Measurements from ENCODE around the gene ZNF578.
A peak's percentile ranks its signal among the peaks of the same experiment; 100 is the strongest.
"Not testable (repeated sequence)": the region's sequence is repeated elsewhere in the genome, so short reads cannot be mapped to it uniquely, and the experiment has no call there.

Gene ZNF578

DNA sequence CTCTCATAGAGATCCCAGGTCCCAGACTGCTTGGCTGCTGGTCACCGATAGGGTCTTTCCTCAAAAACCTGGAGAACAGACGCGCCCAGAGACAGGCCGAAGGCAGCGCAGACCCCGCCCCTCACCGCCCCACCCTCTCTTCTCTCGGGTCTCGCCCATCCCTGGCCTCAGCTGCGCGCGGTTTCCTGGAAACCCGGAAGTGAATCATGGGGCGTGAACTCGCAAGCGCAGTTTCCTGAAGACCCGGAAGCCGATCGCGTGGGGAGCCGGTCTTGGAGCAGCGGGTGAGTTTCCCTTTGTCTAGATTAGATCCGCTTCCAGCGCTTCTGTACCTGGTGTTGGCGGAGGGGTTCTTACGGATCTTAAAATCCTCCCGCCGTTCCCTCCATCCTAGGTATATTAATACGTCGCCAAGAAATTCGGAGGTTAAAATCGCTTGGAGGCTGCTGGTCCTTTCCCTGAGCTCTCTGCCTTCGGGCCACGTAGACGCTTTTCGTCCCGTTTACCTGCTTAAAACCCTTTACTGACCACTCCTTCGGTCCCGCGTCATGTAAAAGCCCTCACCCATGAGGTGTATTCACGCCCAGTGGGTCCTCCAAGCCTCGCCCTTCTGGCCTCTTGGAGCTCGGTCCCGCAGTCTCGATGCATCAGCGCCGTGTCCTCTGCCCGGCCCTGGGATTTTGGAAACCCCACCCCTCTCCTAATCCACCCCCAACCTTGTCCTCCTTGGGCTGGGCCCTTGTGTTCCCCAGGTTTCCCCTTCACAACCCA is at the start of gene ZNF578:
Gene ZNF578 (plus strand): TSS at position 230 of the 771 bp plus-strand sequence. CDS start 48,293 bp downstream, outside the sequence.
- Mint-ChIP-seq H3K27me3 (peaks cover 3% of the 10 kb centered on the region), H3K27ac (peak within 1 kb of the TSS; percentile 86), H3K4me3 (peak within 1 kb of the TSS; percentile 79), H3K9me3 (peaks cover 72% of the 10 kb centered on the region), H3K4me1 (peaks cover 18% of the 10 kb centered on the region), H3K36me3 (peaks cover 40% of the 10 kb centered on the region)
- CTCF ChIA-PET: no interaction called here
- DNase-seq: peak; percentile 87

DNA sequence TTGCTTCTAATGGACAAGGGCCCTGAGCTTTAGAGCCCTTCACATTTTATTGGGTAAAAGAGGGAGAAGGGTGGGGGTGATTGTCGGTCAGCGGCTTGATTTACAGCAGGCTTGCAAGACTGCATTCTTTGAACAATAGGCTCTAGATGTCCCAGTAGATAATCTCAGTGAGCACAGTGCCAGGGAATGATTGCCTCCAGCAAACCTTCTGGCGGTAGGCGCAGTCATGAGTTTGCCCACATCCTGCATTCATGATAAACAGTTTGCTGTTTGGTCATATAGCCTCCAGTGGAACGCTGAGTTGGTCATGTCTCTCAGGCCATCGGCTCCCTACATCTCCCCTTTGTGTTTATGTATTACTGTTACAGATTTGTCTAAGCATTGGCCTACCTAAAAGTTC is 43.1 kb upstream of the ZNF578 start:
- CTCF ChIA-PET: no interaction called here
- H3K4me1 Mint-ChIP-seq: no peaks in the 10 kb centered on the region
- H3K36me3 Mint-ChIP-seq: peaks cover 37% of the 10 kb centered on the region
- H3K4me3 Mint-ChIP-seq: no peak overlapping the region
- H3K27ac Mint-ChIP-seq: no peak overlapping the region
- H3K9me3 Mint-ChIP-seq: peaks cover 56% of the 10 kb centered on the region
- no peaks in the 10 kb centered on the region for H3K27me3 Mint-ChIP-seq
- DNase-seq: no peak

DNA sequence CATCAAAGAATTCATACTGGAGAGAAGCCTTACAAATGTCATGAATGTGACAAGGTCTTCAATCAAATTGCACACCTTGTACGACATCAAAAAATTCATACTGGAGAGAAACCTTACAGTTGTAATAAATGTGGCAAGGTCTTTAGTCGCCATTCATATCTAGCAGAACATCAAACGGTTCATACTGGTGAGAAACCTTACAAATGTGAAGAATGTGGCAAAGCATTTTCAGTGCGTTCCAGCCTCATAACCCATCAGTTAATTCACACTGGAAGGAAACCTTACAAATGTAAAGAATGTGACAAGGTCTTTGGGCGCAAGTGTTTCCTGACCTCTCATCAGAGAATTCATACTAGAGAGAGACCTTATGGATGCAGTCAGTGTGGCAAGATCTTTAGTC is 37.6 kb upstream of the ZNF578 start:
- DNase-seq: no peak
- CTCF ChIA-PET: no interaction called here
- Mint-ChIP-seq H3K27ac (no peak overlapping the region), H3K36me3 (peaks cover 13% of the 10 kb centered on the region), H3K4me3 (no peak overlapping the region), H3K9me3 (peaks cover 79% of the 10 kb centered on the region), H3K27me3 (no peaks in the 10 kb centered on the region), H3K4me1 (no peaks in the 10 kb centered on the region)

DNA sequence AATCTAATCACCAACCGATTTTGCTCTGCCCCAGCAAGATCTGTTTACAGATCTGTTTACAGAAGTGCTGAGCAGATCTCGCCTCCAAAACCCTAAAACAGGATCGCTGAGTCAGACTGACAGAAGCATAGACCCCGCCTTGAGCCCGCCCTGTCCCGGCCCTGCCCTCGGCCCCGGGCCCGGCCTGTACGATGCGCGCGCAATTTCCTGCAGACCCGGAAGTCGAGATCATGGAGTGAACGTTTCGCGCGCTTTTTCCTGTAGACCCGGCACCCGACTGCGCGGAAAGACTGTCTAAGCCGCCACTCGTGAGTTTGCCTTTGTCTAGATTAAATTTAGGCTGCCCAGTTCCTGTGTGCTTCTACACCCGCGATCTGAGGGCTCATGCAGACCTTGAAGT is 24.4 kb upstream of the ZNF578 start, which contains the start of gene ZNF534:
Gene ZNF534 (plus strand): TSS at position 212 of the 400 bp plus-strand sequence. CDS start 2,327 bp downstream, outside the sequence.
- Mint-ChIP-seq H3K27me3 (no peaks in the 10 kb centered on the region), H3K27ac (no peak within 1 kb of the TSS), H3K9me3 (peaks cover 62% of the 10 kb centered on the region), H3K4me3 (no peak within 1 kb of the TSS), H3K4me1 (no peaks in the 10 kb centered on the region), H3K36me3 (no peaks in the 10 kb centered on the region)
- DNase-seq: no peak
- CTCF ChIA-PET: no interaction called here

DNA sequence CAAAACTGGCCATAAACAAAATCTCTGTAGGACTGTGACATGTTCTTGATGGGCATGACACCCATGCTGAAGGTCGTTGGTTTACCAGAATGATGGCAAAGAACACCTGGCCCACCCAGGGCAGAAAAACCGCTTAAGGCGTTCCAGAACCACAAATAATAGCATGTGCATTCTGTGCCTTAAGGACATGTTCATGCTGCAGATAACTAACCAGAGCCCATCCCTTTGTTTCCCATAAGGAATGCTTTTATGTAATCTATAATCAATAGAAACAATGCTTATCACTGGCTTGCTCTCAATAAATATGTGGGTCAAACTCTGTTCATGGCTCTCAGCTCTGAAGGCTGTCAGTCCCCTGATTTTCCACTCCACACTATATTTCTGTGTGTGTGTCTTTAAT is 11.2 kb upstream of the ZNF578 start:
- no peak for DNase-seq
- Mint-ChIP-seq H3K9me3 (peaks cover 52% of the 10 kb centered on the region), H3K27me3 (no peaks in the 10 kb centered on the region), H3K4me1 (no peaks in the 10 kb centered on the region), H3K27ac (peak overlapping the region; percentile 7), H3K36me3 (no peaks in the 10 kb centered on the region), H3K4me3 (no peak overlapping the region)
- CTCF ChIA-PET: no interaction called here

DNA sequence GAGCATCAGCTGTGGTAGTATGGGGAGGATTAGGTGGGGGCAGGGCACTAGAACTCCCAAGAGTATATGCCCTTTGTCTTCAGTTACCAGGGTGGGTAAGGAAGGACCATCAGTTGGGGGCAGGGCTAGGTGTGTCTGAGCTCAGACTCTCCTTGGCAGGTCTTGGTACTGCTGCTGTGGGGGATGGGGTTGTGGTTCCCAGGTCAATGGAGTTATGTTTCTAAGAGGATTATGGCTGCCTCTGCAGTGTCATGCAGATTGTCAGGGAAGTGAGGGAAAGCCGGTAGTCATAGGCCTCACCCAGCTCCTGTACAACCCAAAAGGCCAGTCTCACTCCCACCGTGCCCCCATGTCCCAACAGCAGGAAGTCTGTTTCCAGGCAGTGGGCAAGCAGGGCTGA is 8.8 kb upstream of the ZNF578 start:
- no peaks in the 10 kb centered on the region for H3K27me3 Mint-ChIP-seq
- peaks cover 54% of the 10 kb centered on the region for H3K9me3 Mint-ChIP-seq
- no peak overlapping the region for H3K27ac Mint-ChIP-seq
- no peaks in the 10 kb centered on the region for H3K4me1 Mint-ChIP-seq
- no peak for DNase-seq
- no peaks in the 10 kb centered on the region for H3K36me3 Mint-ChIP-seq
- H3K4me3 Mint-ChIP-seq: no peak overlapping the region
- CTCF ChIA-PET: no interaction called here

DNA sequence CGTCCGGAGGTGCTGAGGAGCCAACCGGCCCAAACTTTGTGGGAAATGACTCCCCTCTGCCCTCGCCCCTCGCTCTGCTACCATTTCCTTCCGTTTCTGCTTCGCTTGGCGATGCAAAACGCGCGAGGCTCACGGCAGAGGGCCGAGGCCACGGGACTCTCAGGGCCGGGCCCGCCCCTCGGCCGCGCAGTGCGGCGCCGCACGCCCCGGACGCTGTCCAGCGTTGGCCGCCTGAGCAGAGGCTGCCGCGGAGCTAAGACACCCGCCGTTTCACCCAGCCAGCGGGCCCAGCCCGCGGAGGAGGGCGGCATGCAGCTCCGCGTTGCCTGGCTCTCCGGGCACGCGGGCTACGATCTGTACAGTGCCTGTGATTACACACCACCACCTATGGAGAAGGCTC is 2.1 kb upstream of the ZNF578 start:
- Mint-ChIP-seq H3K27ac (no peak overlapping the region), H3K36me3 (peaks cover 28% of the 10 kb centered on the region), H3K4me3 (no peak overlapping the region), H3K9me3 (peaks cover 65% of the 10 kb centered on the region), H3K27me3 (peaks cover 3% of the 10 kb centered on the region), H3K4me1 (peaks cover 18% of the 10 kb centered on the region)
- CTCF ChIA-PET: no interaction called here
- DNase-seq: no peak

DNA sequence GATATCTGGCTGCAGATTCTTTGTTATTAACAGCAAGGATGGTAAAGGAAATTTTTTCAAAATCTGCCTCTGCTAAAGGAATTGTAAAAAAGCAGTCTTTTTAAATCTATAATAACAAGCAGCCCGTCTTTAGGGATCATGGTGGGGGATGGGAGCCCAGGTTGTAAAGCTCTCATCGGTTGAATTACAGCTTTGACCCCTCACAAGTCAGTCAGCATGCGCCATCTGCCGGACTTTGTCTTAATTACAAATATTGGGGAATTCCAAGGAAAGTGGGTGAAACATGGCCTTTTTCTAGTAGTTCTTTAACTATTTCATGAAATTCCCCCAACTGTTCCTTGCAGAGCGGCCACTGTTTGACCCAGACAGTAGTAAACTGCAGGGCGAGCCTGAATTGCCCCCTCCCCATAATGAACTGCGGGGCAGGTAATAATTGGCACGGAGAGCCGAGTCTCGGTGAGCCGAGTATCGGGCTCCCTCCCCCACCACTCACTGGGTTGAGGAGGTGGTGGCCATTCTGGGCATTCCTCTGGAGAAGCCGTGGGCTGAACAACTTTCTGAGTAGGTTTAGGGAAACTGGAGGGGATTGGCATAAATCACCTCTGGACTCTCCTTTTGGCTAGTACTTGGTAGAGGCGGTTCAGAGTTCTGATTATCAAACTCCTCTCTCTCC is 11.6 kb downstream of the ZNF578 start:
- peaks cover 2% of the 10 kb centered on the region for H3K36me3 Mint-ChIP-seq
- no peaks in the 10 kb centered on the region for H3K27me3 Mint-ChIP-seq
- no peak overlapping the region for H3K4me3 Mint-ChIP-seq
- peaks cover 66% of the 10 kb centered on the region for H3K9me3 Mint-ChIP-seq
- CTCF ChIA-PET: no interaction called here
- DNase-seq: no peak
- no peaks in the 10 kb centered on the region for H3K4me1 Mint-ChIP-seq
- no peak overlapping the region for H3K27ac Mint-ChIP-seq

DNA sequence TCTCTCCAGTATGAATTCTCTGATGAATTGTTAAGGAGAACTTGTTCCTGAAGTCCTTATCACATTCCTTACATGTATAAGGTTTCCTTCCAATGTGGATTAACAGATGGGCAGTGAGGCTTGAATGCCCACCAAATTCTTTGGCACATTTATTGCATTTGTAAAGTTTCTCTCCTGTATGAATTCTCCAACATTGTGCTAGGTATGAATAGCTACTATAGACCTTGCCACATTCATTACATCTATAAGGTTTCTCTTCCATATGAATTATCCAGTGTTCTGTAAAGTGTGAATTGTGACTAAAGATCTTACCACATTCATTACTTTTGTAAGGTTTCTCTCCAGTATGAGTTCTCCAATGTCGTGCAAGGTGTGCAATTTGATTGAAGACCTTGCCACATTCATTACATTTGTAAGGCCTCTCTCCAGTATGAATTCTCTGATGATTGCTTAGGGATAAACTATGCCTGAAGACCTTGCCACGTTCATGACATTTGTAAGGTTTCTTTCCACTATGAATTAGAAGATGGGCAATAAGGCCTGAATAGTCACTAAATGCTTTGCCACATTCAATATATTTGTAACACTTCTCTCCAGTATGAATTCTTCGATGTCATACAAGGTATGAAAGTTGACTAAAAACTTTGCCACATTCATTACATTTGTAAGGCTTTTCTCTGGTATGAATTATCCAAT is 20.4 kb downstream of the ZNF578 start:
- Mint-ChIP-seq H3K4me1 (no peaks in the 10 kb centered on the region), H3K27me3 (no peaks in the 10 kb centered on the region), H3K4me3 (no peak overlapping the region), H3K36me3 (peaks cover 26% of the 10 kb centered on the region), H3K9me3 (peaks cover 77% of the 10 kb centered on the region), H3K27ac (no peak overlapping the region)
- CTCF ChIA-PET: no interaction called here
- no peak for DNase-seq

DNA sequence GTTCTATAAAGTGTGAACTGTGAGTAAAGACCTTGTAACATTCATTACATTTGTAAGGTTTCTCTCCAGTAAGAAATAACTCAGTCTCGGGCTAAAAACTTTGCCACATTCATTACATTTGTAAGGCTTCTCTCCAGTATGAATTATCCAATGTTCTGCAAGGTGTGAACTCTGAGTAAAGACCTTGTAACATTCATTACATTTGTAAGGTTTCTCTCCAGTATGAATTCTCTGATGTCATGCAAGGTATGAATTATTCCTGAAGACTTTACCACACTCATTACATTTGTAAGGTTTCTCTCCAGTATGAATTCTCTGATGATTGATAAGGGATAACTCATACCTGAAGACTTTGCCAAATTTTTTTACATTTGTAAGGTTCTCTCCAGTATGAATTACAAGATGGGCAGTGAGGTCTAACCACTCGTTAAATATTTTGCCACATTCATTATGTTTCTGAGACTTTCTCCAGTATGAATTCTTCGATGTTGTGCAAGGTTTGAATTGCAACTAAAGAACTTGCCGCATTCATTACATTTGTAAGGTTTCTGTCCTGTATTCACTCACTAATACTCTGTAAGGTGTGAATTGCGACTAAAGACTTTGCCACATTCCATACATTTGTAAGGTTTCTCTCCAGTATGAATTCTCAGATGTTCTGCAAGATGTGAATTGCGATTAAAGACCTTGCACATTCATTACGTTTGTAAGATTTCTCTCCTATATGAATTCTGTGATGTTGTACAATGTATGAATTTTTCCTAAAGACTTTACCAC is 21.2 kb downstream of the ZNF578 start:
- Mint-ChIP-seq H3K36me3 (peaks cover 26% of the 10 kb centered on the region), H3K27me3 (no peaks in the 10 kb centered on the region), H3K9me3 (peaks cover 75% of the 10 kb centered on the region), H3K4me1 (no peaks in the 10 kb centered on the region), H3K4me3 (no peak overlapping the region), H3K27ac (no peak overlapping the region)
- CTCF ChIA-PET: no interaction called here
- DNase-seq: no peak

DNA sequence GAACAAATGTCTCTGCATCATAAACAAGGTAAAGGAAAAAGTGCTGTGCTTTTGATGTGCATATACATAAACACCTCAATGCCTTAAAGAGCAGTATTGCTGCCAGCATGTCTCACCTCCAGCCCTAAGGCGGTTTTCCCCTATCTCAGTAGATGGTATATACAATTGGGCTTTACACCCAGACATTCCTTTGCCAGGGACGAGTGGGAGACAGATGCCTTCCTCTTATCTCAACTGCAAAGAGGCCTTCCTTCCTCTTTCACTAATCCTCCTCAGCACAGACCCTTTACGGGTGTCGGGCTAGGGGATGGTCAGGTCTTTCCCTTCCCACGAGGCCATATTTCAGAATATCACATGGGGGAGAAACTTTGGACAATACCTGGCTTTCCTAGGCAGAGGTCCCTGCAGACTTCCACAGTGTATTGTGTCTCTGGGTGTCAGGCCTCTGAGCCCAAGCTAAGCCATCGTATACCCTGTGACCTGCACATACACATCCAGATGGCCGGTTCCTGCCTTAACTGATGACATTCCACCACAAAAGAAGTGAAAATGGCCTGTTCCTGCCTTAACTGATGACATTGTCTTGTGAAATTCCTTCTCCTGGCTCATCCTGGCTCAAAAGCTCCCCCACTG is 30.9 kb downstream of the ZNF578 start:
- H3K36me3 Mint-ChIP-seq, CTCF ChIA-PET, H3K27ac Mint-ChIP-seq, H3K4me1 Mint-ChIP-seq, DNase-seq, H3K4me3 Mint-ChIP-seq, H3K27me3 Mint-ChIP-seq: not testable (repeated sequence)
- H3K9me3 Mint-ChIP-seq: peaks cover 53% of the 10 kb centered on the region

DNA sequence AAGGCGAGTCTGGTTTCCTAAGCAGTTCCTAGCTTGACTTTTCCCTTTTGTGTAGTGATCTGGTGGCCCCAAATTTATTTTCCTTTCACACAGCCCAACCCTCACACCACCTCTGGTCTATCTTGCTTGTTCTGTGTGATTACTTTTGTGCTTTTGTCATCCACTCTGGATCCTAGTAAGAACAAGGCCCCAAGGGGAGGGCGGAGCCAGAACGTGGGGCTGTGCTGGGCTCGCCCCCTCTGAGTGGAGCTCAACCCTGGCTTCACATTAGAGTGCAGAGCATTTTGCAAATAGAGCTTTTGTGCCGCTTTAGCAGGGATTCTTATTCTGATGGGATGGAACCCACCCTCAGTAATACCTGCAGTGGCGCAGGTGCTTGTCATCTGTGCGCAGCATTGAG is 31.7 kb downstream of the ZNF578 start:
- H3K4me3 Mint-ChIP-seq, H3K27ac Mint-ChIP-seq, H3K4me1 Mint-ChIP-seq, DNase-seq, H3K27me3 Mint-ChIP-seq, CTCF ChIA-PET, H3K36me3 Mint-ChIP-seq: not testable (repeated sequence)
- peaks cover 55% of the 10 kb centered on the region for H3K9me3 Mint-ChIP-seq

DNA sequence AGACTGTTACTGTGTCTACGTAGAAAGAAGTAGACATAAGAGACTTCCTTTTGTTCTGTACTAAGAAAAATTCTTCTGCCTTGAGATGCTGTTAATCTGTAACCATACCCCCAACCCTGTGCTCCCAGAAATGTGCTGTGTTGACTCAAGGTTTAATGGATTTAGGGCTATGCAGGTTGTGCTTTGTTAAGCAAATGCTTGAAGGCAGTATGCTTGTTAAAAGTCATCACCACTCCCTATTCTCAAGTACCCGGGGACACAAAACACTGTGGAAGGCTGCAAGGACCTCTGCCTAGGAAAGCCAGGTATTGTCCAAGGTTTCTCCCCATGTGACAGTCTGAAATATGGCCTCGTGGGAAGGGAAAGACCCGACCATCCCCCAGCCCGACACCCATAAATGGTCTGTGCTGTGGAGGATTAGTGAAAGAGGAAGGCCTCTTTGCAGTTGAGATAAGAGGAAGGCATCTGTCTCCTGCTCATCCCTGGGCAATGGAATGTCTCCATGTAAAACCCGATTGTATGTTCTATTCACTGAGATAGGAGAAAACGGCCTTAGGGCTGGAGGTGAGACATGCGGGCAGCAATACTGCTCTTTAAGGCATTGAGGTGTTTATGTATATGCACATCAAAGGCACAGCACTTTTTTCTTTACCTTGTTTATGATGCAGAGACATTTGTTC is 32.3 kb downstream of the ZNF578 start:
- CTCF ChIA-PET, H3K27me3 Mint-ChIP-seq, H3K27ac Mint-ChIP-seq, H3K4me3 Mint-ChIP-seq, DNase-seq, H3K36me3 Mint-ChIP-seq, H3K4me1 Mint-ChIP-seq: not testable (repeated sequence)
- H3K9me3 Mint-ChIP-seq: peaks cover 55% of the 10 kb centered on the region
